HG02885 (cell line): Measurements from ENCODE around the gene PDCD11.
"Not testable (repeated sequence)": the region's sequence is repeated elsewhere in the genome, so short reads cannot be mapped to it uniquely, and the experiment has no call there.

Source experiments
- ATAC-seq: cut with Tn5 transposase; IDR thresholded peaks from one replicate; pipeline ENCODE4 v1.9.1; 2021; ENCODE audit warnings: mild to moderate bottlenecking; ENCODE audit not compliant: unreplicated experiment, poor library complexity

PDCD11 gene

DNA sequence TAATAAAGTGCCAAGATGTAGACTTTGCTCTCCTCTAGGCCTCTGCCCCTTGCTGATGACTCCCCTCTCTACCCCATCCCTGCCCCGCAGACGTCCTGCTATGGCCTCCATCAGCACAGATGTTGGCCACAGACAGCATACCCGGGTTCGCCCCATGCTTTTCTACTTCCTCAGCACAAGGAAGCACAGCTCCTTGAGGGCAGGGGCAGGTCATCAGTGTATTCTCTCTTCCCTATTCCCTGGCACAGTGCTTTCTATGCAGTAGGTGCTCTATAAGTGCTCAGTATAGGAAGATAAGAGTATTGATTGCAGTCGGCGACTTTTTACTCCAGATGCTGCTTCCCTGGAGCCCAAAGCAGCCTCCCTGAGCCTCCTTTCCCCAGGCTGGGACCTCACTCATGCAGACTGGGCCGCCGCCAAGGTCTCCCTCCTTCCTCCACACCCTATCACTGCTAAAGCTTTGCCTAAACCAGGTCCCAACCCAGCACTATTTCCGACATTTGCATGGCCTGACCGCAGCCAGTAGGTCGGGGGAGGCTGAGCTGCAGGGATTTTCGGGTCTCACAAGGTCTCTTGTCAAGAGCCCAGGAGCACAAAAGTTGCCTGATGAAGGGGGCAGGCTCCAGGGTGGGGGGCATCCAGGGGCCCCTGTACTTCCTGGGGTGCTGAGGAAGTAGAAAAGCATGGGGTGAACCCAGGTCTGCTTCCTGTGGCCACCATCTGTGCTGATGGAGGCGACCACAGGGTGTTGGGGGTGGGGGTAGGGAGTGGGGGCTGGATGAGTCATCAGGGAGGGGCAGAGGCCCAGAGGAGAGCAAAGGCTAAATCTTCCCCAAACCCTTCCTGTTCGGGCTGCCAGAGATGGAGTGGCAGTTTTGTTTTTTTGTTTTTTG lies 74.6 kb downstream of the PDCD11 start:
- peak; percentile 79 for ATAC-seq

DNA sequence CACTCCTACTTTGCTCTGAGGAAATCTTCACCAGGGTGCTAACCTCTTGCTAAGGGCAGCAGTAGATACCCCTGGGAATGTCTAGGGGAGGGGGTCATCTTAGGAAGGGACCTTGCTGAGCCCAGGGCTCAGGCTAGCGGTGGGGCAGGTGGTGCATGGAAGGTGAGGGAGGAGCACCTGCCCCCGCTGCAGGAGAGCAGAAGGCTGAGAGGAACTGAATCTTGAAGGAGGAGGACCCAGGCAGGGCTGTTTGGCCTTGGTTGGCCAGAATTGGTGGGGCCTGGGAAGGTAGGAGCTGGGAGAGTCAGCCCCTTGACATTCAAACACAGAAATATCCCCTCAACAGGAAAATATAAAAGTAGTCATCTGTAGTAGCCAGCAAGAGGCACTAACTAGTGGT lies 75.6 kb downstream of the PDCD11 start:
- ATAC-seq = peak; percentile 30

DNA sequence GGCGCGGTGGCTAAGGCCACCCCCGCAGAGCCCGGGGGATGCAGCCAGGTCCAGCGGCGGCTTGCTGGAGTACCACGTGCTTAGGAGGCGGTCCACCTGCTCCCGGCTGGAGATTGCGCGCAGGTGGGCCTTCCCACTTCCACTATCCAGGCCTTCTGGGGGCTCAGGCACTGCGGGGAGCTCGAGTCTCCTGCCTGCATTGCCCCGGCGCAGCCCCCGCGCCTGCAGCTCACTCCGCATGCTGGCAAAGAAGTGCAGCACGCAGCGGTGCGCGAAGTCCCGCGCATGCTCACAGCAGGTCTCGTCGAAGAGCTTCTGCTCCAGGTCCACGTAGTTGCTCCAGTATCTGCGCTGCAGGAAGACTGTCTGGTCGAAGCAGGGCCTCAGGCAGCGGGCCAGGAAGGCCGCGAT lies 76.8 kb downstream of the PDCD11 start:
- ATAC-seq = no peak

DNA sequence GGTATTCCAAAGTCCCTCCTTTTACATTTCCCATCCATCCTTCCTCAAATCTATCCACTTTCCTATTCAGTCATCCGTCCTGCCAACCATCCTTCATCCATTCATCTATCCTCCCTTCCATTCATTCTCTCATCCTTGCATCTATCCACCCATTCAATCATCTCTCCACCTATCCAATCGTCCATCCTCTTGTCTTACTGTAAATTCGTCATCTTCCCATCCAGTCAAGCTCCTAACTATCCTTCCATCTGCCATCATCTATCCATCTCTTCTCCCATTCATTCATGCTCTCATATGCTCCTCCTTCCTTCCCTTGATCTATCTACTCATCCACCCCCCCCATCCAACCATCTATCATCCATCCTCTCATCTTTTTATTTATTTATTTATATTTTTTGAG lies 77.7 kb downstream of the PDCD11 start:
- ATAC-seq = no peak

DNA sequence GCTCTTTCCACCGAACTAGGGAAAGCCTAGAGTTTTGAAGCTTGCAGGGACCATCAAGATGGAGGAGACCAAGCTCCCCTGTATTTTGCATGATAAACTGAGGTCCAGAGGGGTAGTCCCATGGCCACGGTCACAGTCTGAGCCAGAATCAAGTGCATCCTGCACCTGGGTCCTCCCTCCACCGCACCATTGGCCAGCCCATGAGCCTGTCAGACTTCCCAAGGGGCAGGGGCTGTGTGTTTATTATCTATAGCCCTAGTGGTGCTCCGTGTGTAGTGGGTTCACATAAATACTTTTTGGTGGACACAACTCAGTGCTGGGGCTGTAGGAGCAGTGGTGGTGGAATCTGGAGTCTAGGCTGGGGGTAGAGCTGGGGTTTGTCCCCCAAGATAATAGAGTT lies 79.0 kb downstream of the PDCD11 start:
- ATAC-seq = no peak

DNA sequence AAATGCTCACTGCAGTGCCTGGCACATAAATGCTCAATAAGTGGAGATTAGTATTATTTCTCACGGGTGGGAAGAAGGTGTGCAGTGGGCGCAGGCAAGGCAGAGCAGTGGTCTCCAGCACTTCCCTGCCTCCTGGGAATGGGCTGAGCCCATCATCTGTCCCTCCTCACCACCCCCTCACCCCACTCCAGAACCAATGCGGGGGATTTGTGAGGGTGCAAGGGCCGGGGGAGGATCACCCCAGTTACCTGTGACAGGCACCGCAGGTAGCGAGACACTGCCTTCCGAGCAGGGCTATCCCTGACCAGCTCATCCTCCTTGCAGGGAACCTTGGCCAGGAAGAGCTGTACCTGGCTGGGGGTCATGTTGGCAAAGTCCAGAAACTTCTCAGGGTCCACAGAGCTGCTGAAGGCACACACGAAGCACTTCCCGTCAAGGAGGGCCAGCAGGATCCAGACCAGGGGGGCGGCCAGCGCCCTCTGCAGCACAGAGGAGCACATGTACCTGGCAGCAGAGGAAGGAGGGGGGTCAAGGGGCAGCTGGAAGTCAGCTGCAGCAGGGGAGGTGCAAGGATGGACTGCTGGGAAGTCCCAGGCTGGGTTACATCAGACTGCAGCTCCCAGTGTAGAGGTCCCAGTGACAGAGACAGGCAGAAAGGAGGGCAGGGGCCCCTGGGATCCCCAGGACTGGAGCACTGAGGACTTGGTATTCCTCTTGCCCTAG lies 79.8 kb downstream of the PDCD11 start:
- ATAC-seq = peak; percentile 52

DNA sequence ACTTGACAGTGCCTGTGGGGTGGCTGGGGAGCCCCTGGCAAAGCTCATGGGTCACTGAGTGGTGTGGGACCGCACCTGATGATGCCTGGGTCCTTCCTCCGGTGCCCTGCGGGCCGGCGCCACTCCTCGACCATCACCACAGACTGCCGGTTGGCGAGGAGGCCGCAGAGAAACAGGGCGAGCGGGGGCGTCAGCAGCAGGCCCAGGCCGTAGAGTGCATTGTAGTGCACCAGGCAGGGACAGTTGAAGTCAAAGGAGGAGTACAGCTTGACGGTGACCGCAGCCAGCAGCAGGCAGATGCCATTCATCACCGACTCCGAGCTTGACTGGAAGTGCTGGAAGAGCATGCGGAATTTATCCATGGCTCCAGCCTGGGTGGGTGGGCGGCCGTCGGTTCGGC lies 82.2 kb downstream of the PDCD11 start:
- ATAC-seq = no peak

DNA sequence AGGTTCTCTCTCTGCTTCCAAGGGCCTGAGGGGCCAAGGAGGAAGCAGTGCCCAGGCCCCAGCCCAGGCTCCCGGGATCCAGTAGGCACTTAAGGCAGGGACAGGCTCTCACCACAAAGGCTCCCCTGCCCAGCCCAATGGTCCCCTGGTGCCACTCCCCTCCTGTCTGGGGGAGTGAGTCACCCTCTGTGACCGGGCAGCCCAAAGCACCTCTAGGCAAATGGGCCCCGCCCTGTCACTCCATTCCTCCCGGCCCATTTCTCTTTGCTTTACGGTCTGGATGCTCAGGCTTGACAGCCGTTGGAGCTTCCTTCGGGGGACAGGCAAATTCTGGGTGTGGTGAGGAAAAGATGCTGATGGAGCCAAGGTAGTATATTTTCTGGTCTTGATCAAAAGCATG lies 82.7 kb downstream of the PDCD11 start, which contains the start of gene CALHM3:
Gene CALHM3, minus strand, starts transcription at position 106 of the 400 bp plus-strand sequence. CDS start 208 bp downstream, outside the sequence.
- ATAC-seq = no peak

DNA sequence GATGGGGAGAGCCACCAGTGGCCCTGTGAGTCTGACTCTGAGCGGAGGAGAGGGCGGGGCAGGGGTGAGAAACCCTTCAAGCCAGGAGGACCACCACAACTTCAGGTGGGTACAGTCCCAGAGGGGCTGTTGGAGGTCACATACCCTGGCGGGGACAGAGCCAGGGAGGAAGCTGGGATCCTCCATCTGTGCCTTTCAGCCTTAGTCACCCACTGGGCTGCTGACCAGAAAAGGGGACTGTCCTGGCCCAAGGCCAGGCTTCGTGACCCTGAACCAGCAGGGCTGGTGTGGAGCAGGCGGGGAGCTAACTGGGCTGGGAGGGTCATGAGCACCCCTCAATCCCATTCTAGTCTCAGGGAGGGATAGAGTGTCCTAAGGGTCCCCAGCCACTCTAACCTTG lies 84.1 kb downstream of the PDCD11 start:
- ATAC-seq = no peak

DNA sequence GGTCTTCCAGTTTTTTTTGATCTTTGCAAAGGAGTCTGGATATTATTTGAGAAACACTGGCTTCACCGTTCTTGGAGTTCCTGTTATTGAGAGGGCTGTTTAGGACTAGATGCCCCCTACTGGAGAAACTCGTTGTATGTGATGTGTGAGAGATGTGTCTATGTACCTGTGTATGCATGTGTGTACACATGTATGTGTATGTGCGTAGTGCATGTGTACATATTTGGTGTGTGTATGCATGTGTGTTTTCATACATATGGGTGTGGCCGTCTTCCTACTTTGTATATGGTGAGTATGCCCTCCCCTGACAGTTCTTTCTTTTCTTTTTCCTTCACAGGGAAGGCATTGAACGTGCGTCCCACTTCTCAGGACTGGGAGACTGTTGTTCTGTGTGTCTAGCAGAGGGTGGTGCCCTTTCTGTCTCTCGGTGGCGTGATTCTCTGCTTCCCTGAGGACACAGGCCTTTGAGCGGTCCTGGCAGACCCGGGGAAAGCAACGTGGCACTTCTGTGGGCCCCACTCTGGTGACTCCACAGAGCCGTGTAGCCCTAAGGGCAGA lies 85.6 kb downstream of the PDCD11 start:
- no peak for ATAC-seq

DNA sequence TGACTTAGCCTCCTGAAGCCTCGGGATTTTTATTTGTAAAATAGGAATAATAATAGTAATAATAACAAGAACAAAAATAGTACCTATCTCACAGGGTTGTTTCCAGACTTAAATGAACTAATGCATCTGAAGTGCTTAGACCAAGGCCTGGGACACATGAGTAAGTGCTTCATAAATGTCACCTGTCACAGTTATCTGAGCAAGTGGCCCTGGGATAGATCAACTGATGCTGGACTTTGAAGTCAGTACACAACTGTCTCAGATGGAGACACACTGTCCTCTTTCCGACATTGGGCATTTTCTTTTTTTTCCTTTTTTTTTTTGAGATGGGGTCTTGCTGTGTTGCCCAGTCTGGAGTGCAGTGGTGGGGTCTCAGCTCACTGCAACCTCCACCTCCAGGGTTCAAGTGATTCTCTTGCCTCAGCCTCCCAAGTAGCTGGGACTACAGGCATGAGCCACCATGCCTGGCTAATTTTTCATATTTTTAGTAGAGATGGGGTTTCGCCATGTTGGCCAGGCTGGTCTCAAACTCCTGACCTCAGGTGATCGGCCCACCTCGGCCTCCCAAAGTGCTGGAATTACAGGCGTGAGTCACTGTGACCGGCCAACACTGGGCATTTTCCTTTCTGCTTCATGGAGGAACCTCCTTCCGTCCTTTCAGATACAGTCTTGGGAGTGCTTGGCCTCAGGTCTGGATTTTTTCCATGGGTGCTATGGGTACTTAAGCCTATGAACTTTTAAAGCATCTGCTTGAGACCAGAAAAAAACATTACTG lies 90.4 kb downstream of the PDCD11 start:
- ATAC-seq = not testable (repeated sequence)

DNA sequence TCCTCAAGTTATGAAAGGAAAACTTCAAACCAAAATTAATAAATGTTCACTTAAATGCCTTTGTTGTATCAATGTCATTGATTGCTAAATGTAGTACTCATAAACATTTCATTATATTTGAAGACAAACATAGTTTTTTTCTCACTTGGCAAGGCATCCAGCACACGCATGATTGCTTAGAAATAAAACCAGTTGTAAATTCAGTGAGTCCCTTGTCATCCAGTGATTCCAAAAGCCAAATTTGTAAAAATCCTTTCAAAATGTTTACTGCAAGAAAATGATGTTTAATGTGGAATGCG lies 90.9 kb downstream of the PDCD11 start:
- ATAC-seq = no peak

DNA sequence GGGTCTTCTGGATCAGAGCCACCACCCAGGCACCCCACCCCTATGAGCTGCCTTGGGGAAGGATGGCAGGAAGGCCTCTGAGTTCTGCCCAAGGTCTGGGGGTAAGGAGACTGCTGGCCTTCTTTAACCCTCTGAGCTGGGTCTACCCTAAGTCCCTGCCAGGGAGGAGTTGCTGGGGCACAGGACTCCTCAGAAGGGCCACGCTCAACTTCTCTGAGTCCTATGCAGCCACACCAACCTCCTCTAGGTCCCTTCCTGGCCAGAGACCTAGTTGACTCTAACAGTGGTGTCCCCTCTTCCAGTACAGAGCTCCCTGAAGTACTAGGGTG lies 94.5 kb downstream of the PDCD11 start:
- ATAC-seq = peak; percentile 6

DNA sequence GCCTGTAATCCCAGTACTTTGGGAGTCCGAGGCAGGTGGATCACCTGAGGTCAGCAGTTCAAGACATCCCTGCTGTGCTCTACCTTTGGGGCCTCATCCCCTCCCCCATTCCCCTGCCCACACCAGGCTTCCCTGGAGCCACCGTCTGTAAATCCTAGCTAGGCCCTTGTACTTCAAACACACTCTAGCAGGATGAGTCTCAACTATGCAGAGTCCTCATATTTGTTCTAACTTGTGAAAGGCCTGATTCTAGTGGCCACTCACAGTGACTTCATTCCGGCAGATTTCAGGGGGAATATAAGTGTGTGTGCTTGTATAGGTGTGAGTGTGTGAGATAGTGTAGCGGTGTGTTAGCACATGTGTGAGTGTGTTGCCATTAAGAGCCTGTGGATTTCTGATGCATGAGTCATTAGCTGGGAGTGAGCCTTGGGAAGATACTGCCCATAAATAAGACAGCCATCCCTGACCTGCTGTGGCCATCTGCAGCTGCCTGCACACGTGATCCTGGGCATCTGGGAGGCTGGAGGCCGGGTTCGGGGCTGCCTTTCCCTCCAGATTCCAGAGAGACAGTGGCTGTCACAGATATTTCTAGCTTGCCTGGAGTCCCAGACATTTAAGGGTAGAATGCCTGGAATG lies 95.4 kb downstream of the PDCD11 start:
- ATAC-seq = no peak

DNA sequence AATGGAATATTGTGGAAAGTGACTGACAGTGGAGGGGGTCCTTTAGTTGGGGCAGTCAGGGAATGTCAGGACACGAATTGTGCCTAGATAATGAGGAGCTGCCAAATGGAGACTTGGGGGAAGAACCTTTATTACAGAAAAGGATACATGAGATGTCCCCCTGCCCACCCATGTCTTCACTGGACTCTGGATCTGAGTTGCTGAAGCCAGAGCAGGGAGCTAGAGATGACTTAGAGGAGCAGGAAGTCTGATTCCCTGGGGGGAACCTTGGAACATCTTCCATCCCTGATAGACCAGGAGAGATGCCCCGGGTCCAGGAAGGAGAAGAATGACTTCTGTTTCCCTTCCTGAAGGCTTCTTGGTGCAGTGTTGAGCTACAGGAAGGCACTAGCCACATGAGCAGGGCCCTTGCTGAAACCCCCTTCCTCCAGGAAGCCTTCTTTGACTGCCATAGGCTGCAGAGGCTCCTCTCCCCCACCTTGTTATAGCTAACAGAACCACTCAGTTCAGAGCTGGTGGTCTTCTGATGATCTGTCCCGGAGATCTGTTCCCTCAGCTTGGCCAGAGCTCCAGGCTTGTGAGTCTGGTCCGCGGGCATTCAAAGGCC lies 96.3 kb downstream of the PDCD11 start:
- no peak for ATAC-seq

DNA sequence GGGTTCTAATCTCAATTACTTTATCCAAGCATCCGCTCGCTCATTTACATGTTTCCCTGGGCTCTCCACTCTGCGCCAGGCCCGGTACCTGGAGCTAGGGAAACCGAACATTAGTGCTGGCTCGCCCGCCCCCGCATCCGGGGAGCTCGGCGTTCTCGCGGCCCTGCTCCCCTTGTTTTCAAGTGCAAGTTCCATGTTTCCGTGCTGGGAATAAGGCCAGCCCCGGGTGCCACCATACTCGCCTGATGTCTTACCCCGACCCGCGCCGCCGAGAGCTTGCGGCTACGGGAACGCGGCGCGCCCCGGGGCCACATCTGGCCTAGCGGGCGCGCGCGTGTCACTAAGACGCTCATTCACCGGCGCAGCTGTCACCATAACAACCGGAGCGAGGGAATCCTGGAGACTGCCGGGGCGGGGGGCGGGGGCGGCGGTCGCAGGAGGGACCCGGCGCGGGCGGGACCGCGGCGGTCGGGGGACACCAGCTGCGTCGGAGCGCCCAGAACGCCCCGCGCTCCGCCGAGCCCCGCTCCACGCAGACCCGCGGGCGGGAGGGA lies 97.0 kb downstream of the PDCD11 start, which contains the start of gene NEURL1:
Gene NEURL1, plus strand, starts transcription at position 344 of the 554 bp plus-strand sequence. CDS start 683 bp downstream, outside the sequence.
- peak; percentile 34 for ATAC-seq

DNA sequence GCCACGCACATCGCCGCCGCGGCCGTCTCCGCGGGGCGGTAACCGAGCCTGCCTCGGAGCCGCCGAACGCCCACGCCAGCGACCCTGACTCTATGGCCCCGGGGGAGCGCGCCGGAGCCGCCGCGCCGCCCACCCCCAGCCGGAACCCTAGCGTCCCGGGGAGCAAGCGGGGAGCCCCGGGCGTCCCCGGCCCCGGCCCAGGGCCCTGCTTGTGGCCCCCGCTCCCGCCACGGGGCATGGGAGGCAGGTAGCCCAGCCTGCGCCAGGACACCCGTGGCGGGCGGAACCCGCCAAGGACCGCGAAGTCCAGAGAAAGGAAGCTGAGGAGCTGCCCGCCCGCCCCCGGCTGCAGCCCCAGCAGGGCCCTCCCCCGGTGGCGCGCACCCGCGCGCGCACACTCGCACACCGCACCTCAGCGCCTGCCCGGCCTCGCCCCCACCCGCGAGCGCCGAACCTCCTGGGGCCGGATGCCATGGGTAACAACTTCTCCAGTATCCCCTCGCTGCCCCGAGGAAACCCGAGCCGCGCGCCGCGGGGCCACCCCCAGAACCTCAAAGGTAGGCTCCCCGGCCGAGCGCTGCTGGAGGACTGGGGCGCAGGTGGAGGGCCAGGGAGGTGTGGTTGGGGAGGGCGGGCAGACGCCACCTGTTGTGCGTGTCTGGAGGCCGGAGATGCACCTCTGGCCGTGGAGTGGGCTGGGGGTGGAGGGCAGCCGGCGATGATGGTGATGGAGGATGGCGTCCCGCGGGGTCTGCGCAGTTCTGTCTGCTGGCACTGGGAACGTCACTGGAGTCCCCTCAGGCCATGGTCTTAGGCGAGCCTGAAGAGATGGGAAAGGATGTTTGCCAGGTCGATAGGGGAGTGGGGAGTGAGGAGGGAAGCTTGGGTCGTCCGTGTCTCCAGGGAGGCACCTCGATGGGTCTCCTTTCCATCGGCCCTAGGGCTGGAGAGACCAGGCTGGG lies 97.8 kb downstream of the PDCD11 start:
- peak; percentile 36 for ATAC-seq

DNA sequence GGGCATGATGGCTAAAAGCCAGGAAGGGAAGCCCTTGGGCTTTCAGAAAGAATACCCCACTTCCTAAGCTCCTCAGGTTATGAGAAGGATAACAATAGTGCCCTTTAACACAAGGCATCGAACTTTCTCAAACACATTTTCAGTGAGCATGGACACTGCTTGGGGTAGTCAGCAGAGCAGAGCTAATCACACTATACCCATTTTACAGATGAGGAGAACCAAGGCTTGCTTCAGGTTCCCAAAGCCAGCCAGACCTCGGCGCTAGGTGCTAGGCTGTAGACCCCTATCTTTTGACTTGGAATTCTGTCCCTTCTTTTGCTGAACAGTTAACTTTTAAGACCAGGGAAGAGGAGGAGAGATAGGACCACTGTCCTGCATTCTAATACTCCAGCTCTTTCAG lies 98.9 kb downstream of the PDCD11 start:
- no peak for ATAC-seq
